ENCODE measurements around the gene CFAP92. TPM values are rescaled to one million over a fixed set of nuclear protein-coding genes. Genes with fewer than 3 reads are reported as not detected.

The CFAP92 gene
- total RNA-seq, 1 donor from 2014 or later = 3.7 TPM

GRCh38 chr3:128875556-128876120 lies 118.2 kb downstream of the CFAP92 start:
- Mint-ChIP-seq H3K36me3 (ENCODE audit: low read depth, unreplicated experiment) (peaks cover 4% of the 10 kb centered on the region), H3K9me3 (ENCODE audit: unreplicated experiment) (no peaks in the 10 kb centered on the region), H3K4me3 (ENCODE audit: unreplicated experiment) (no peak overlapping the region), H3K27me3 (ENCODE audit: unreplicated experiment) (peaks cover 15% of the 10 kb centered on the region), H3K4me1 (ENCODE audit: unreplicated experiment) (peaks cover 49% of the 10 kb centered on the region), H3K27ac (ENCODE audit: unreplicated experiment) (no peak overlapping the region)
- no peak for TF ChIP-seq CTCF (IDR thresholded peaks at IDR 0.05; ENCODE audit: unreplicated experiment)
- peak; percentile 55 for DNase-seq (ENCODE audit: low spot score)

GRCh38 chr3:128874481-128875180 lies 119.2 kb downstream of the CFAP92 start:
- Mint-ChIP-seq H3K9me3 (ENCODE audit: unreplicated experiment) (no peaks in the 10 kb centered on the region), H3K27me3 (ENCODE audit: unreplicated experiment) (peaks cover 15% of the 10 kb centered on the region), H3K4me3 (ENCODE audit: unreplicated experiment) (no peak overlapping the region), H3K4me1 (ENCODE audit: unreplicated experiment) (peaks cover 42% of the 10 kb centered on the region), H3K27ac (ENCODE audit: unreplicated experiment) (no peak overlapping the region), H3K36me3 (ENCODE audit: low read depth, unreplicated experiment) (peaks cover 4% of the 10 kb centered on the region)
- TF ChIP-seq CTCF (IDR thresholded peaks at IDR 0.05; ENCODE audit: unreplicated experiment) = no peak
- no peak for DNase-seq (ENCODE audit: low spot score)

GRCh38 chr3:128873244-128874022 lies 120.4 kb downstream of the CFAP92 start:
- no peak for DNase-seq (ENCODE audit: low spot score)
- H3K27ac Mint-ChIP-seq (ENCODE audit: unreplicated experiment) = peak overlapping the region; percentile 12
- peak overlapping the region; percentile 31 for H3K4me3 Mint-ChIP-seq (ENCODE audit: unreplicated experiment)
- peaks cover 37% of the 10 kb centered on the region for H3K4me1 Mint-ChIP-seq (ENCODE audit: unreplicated experiment)
- no peak for TF ChIP-seq CTCF (IDR thresholded peaks at IDR 0.05; ENCODE audit: unreplicated experiment)
- H3K27me3 Mint-ChIP-seq (ENCODE audit: unreplicated experiment) = peaks cover 12% of the 10 kb centered on the region
- no peaks in the 10 kb centered on the region for H3K9me3 Mint-ChIP-seq (ENCODE audit: unreplicated experiment)
- H3K36me3 Mint-ChIP-seq (ENCODE audit: low read depth, unreplicated experiment) = peaks cover 4% of the 10 kb centered on the region

GRCh38 chr3:128872744-128873143 lies 121.1 kb downstream of the CFAP92 start:
- H3K4me1 Mint-ChIP-seq (ENCODE audit: unreplicated experiment) = peaks cover 30% of the 10 kb centered on the region
- H3K27me3 Mint-ChIP-seq (ENCODE audit: unreplicated experiment) = peaks cover 12% of the 10 kb centered on the region
- no peak for DNase-seq (ENCODE audit: low spot score)
- peaks cover 4% of the 10 kb centered on the region for H3K36me3 Mint-ChIP-seq (ENCODE audit: low read depth, unreplicated experiment)
- no peaks in the 10 kb centered on the region for H3K9me3 Mint-ChIP-seq (ENCODE audit: unreplicated experiment)
- H3K4me3 Mint-ChIP-seq (ENCODE audit: unreplicated experiment) = peak overlapping the region; percentile 31
- no peak for TF ChIP-seq CTCF (IDR thresholded peaks at IDR 0.05; ENCODE audit: unreplicated experiment)
- H3K27ac Mint-ChIP-seq (ENCODE audit: unreplicated experiment) = no peak overlapping the region

Data from endothelial cell (in vitro differentiated cells).